Psoas muscle (tissue), 8 donors: ENCODE results near the gene CPSF6. TPM values are rescaled to one million over a fixed set of nuclear protein-coding genes. Genes with fewer than 3 reads are reported as not detected.
"Not testable (repeated sequence)": the region's sequence is repeated elsewhere in the genome, so short reads cannot be mapped to it uniquely, and the experiment has no call there.

ENCODE experiments used
- ATAC-seq, 4 donors: fragments of 200-7000 bp; cut with Tn5 transposase; one replicate each; pipeline ENCODE4 v1.9.1; 2020; ENCODE audit warnings: moderate library complexity in 3 of 4, mild to moderate bottlenecking in 2 of 4
- DNase-seq, 2 donors: peaks; one replicate each; pipeline ENCODE4 v3.0.0-alpha.2; 2020
- H3K27ac ChIP-seq: fragments of 200-600 bp; one replicate; pipeline ENCODE4 v1.8.0; 2022
- H3K27me3 ChIP-seq, 3 donors: fragments of 200-600 bp in 1 of 3; one replicate each; pipeline versions ENCODE4 v1.6.1 to v1.8.0; 2013 to 2022; ENCODE audit warnings: low read length in 2 of 3, mild to moderate bottlenecking in 2 of 3, moderate library complexity in 1 of 3; ENCODE audit not compliant: insufficient read depth in 3 of 3
- H3K36me3 ChIP-seq, 2 donors: fragments of 200-600 bp in 1 of 2; one replicate each; pipeline versions ENCODE4 v1.6.1 to v1.8.0; 2013 to 2022; ENCODE audit warnings: low read depth in 1 of 2, mild to moderate bottlenecking in 1 of 2, moderate library complexity in 1 of 2; ENCODE audit not compliant: insufficient read depth in 1 of 2
- H3K4me1 ChIP-seq: fragments of 200-600 bp; one replicate; pipeline ENCODE4 v1.8.0; 2022
- H3K4me3 ChIP-seq: fragments of 200-600 bp; one replicate; pipeline ENCODE4 v1.8.0; 2022; ENCODE audit warnings: mild to moderate bottlenecking
- H3K9me3 ChIP-seq: fragments of 200-600 bp; one replicate; pipeline ENCODE4 v1.8.0; 2022
- WGBS, 3 donors: extraction: QIAGEN DNeasy Blood & Tissue Kit; methylation state at CpG; one replicate each; pipeline versions ENCODE4 v1.1.6 to v1.1.7; 2013; 5-methylcytosine and 5-hydroxymethylcytosine counted together
- intact Hi-C, 2 donors: fragments of 100-400 bp; cut with DNase I; formaldehyde crosslinking; loops; one replicate each; pipeline versions ENCODE4 v1.11.0 to v1.14.2; 2022
- polyA plus RNA-seq, 3 donors: library from polyadenylated mRNA; stranded (reverse); fragments of 200-250 nt; gene quantifications; one replicate each; pipeline ENCODE4 v1.2.3, GENCODE V29; 2013
- total RNA-seq, 4 donors: library from RNA; stranded (reverse); fragmentation: NEBNext Ultra II Directional in 2 of 4; extraction: Animal tissue kit (Norgen Biotek cat#: 25700) in 2 of 4; gene quantifications; one replicate each; pipeline versions ENCODE4 v1.2.1 to v1.2.4, GENCODE V29; 2021 to 2023
- TF ChIP-seq, protein P1 (sequence below): fragments of 200-600 bp; IDR thresholded peaks from one replicate; pipeline ENCODE4 v1.8.0; 2022; ENCODE audit warnings: antibody characterized with exemption
- donor health status: healthy with polysubstance abuse.
- donor health status: DM: no; HTN: no; CAD: no; lungs with moderate emphysema.
- donor health status: Bipolar disorder and iron deficiency.
- donor health status: healthy.
- donor health status: DM: yes; HTN: yes; CAD: no.
- donor health status: DM: no; HTN: no; CAD: no.
- donor health status: DM: no; HTN: no; CAD: no.
- donor health status: DM: yes; HTN: yes; CAD: no.

Gene CPSF6
- total and polyA plus RNA-seq, 7 donors: 13.0 to 36.6 (median 23.6) TPM

DNA sequence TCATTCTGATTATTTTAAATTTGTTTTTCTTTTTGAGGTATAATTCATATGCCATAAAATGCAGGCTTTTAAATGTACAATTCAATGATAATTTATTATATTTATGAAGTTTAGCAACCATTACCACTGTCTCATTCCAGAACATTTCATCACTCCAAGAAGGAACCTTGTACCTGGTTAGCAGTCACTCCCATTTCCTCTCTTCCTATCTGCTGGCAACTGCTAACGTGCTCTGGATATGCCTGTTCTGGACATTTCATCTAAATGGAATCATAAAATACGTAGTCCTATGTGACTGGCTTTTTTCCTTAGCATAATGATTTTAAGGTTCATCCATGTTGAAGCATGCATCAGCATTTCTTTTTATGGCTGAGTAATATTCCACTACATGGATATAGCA lies 15.5 kb downstream of the CPSF6 start:
- TF ChIP-seq, protein P1, sequence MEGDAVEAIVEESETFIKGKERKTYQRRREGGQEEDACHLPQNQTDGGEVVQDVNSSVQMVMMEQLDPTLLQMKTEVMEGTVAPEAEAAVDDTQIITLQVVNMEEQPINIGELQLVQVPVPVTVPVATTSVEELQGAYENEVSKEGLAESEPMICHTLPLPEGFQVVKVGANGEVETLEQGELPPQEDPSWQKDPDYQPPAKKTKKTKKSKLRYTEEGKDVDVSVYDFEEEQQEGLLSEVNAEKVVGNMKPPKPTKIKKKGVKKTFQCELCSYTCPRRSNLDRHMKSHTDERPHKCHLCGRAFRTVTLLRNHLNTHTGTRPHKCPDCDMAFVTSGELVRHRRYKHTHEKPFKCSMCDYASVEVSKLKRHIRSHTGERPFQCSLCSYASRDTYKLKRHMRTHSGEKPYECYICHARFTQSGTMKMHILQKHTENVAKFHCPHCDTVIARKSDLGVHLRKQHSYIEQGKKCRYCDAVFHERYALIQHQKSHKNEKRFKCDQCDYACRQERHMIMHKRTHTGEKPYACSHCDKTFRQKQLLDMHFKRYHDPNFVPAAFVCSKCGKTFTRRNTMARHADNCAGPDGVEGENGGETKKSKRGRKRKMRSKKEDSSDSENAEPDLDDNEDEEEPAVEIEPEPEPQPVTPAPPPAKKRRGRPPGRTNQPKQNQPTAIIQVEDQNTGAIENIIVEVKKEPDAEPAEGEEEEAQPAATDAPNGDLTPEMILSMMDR: no peak
- ATAC-seq (no peak), DNase-seq (no peak)
- Histone ChIP-seq H3K27ac (no peak overlapping the region), H3K4me1 (peaks cover 10% of the 10 kb centered on the region), H3K4me3 (no peak overlapping the region), H3K27me3 (no peaks in the 10 kb centered on the region), H3K36me3 (peaks cover 6 to 68% of the 10 kb centered on the region in 2 donors), H3K9me3 (no peaks in the 10 kb centered on the region)
- intact Hi-C loops: loop anchor here (2.0 kb wide), 2 partner anchors 98 to 100 kb away; no protein-coding TSS in a partner anchor
- 88 to 94% (median 92%) methylated on average over 2 of the region's 2 CpGs for WGBS, 3 donors

DNA sequence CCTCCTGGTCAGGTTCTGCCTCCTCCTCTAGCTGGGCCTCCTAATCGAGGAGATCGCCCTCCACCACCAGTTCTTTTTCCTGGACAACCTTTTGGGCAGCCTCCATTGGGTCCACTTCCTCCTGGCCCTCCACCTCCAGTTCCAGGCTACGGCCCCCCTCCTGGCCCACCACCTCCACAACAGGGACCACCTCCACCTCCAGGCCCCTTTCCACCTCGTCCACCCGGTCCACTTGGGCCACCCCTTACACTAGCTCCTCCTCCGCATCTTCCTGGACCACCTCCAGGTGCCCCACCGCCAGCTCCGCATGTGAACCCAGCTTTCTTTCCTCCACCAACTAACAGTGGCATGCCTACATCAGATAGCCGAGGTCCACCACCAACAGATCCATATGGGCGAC lies 19.3 kb downstream of the CPSF6 start:
- Histone ChIP-seq H3K4me3 (no peak overlapping the region), H3K9me3 (no peaks in the 10 kb centered on the region), H3K27ac (no peak overlapping the region), H3K4me1 (no peaks in the 10 kb centered on the region), H3K27me3 (no peaks in the 10 kb centered on the region), H3K36me3 (peaks cover 8 to 91% of the 10 kb centered on the region in 2 donors)
- WGBS, 3 donors: 95 to 97% (median 95%) methylated on average over 10 of the region's 10 CpGs
- TF ChIP-seq, protein P1: no peak
- DNase-seq (no peak), ATAC-seq (no peak)
- intact Hi-C loops: no loop called here

DNA sequence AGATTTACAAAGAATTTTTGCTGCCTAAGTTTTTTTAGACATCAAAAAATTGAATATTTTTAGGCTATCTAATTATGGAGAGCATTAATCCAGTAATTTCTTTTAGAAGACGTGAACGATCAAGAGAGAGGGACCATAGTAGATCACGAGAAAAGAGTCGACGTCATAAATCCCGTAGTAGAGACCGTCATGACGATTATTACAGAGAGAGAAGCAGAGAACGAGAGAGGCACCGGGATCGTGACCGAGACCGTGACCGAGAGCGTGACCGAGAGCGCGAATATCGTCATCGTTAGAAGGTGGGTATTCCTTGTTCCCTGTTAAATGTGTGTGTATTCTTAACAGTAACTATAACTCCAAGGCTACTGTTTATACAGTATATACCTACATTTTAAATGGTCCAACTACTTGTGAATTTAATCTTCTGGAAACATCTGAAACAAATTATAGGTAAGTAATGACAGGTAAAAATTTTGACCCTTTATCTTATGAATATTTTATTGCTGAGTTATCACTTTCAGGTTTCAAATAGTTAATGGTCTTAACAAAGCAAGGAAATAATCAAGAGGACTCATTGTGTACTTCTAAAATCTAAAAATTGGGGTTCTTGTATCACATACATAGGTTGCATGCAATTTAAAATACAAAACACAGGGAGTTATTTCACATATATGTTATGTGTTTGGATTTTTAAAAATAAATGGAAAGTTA lies 23.1 kb downstream of the CPSF6 start:
- no peaks in the 10 kb centered on the region for H3K9me3 ChIP-seq
- intact Hi-C loops: no loop called here
- TF ChIP-seq, protein P1: no peak
- no peaks in the 10 kb centered on the region for H3K27me3 ChIP-seq
- no peak overlapping the region for H3K27ac ChIP-seq
- H3K4me1 ChIP-seq: no peaks in the 10 kb centered on the region
- ATAC-seq (no peak), DNase-seq (no peak)
- WGBS, 3 donors: 93 to 95% (median 93%) methylated on average over 20 of the region's 20 CpGs
- no peak overlapping the region for H3K4me3 ChIP-seq
- peaks cover 5 to 100% of the 10 kb centered on the region in 2 donors for H3K36me3 ChIP-seq

DNA sequence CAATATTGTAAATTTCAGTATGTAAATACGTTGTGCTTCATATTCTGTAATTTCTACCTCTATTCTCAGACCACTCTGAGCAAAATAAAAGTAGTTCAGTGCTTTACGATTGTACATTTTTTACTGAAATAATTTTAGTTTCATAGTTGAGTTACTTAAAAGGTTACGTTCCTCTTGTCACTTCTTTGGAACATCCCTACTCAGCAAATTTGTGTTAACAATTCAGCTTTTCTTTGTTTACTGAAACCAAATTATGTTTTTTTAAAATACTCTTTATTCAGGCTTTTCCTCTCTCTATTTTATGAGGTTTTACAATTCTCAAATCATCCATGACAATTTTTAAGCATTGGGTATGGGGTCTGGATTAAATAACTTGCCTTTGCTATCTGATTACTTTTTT lies 25.8 kb downstream of the CPSF6 start:
- ATAC-seq: no peak
- WGBS, 3 donors: 92 to 95% (median 95%) methylated on average over 3 of the region's 3 CpGs
- Histone ChIP-seq H3K9me3 (no peaks in the 10 kb centered on the region), H3K27ac (no peak overlapping the region), H3K36me3 (peaks cover 2 to 88% of the 10 kb centered on the region in 2 donors), H3K4me1 (no peaks in the 10 kb centered on the region), H3K27me3 (no peaks in the 10 kb centered on the region), H3K4me3 (no peak overlapping the region)
- intact Hi-C loops: no loop called here
- TF ChIP-seq, protein P1: no peak
- no peak for DNase-seq

DNA sequence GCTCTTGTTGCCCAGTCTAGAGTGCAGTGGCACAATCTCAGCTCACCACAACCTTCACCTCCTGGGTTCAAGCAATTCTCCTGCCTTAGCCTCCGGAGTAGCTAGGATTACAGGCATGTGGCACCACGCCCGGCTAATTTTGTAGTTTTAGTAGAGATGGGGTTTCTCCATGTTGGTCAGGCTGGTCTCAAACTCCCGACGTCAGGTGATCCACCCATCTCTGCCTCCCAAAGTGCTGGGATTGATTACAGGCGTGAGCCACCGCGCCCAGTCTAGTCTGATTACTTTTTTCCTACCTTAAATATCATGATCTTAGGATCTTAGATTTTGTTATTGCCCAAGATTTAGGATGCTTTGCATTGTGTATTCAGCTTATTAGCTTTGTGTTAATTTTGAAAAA lies 26.3 kb downstream of the CPSF6 start:
- H3K9me3 ChIP-seq, DNase-seq, H3K27me3 ChIP-seq, H3K4me3 ChIP-seq, H3K4me1 ChIP-seq, H3K27ac ChIP-seq, intact Hi-C loops, ATAC-seq: not testable (repeated sequence)
- WGBS, 3 donors: 76 to 91% (median 76%) methylated on average over 8 of the region's 8 CpGs
- peaks cover 2 to 87% of the 10 kb centered on the region in 2 donors for H3K36me3 ChIP-seq
